Head of caudate nucleus (tissue), 42 donors: ENCODE results near the gene RPP30.
"Not testable (repeated sequence)": the region's sequence is repeated elsewhere in the genome, so short reads cannot be mapped to it uniquely, and the experiment has no call there.

ENCODE experiments used
- DNase-seq, 42 donors: peaks; one replicate each; pipeline versions ENCODE4 v3.0.0 to v3.0.0-alpha.2; 2020 to 2021; ENCODE audit warnings: mixed read lengths in 7 of 42
- intact Hi-C: fragments of 100-400 bp; cut with DNase I; formaldehyde crosslinking; loops from one replicate; pipeline ENCODE4 v1.15.0; 2022

RPP30 gene

GRCh38 chr10:90865401-90865800 lies 6.4 kb upstream of the RPP30 start:
- intact Hi-C loops: loop anchor here (5.0 kb wide), 1 partner anchor 1073 kb away; no protein-coding TSS in a partner anchor
- DNase-seq: no peak

GRCh38 chr10:90866050-90866598 lies 5.7 kb upstream of the RPP30 start:
- no peak for DNase-seq
- intact Hi-C loops: loop anchor here (5.0 kb wide), 1 partner anchor 1074 kb away; no protein-coding TSS in a partner anchor

DNA sequence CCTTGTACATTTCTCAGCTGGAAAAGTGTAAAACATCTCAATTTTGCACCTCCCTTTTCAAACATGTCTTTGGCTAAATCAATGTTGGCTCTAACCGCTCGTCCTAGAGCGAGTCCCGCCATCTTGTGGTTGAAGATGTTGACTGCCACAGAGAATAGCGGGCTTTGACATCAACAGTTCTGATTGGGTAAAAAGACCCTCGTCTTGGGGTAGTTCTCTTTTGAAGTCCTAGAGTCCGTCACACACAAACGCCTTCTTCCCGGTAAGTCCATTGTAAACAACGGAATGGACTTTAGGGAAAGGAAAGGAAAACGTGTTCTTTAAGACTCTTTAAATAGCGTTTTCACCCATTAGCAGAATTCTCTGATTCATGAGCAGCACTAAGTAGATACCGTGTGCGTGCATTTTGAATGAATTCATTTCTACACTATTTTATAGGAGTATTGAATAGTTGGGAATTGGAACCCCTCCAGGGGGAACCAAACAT lies 452 bp upstream of the RPP30 start:
- intact Hi-C loops: loop anchor here (5.0 kb wide), 1 partner anchor 119 kb away; no protein-coding TSS in a partner anchor
- peak in 41 of 42 donors; percentile 19 to 86 (median 65) for DNase-seq

DNA sequence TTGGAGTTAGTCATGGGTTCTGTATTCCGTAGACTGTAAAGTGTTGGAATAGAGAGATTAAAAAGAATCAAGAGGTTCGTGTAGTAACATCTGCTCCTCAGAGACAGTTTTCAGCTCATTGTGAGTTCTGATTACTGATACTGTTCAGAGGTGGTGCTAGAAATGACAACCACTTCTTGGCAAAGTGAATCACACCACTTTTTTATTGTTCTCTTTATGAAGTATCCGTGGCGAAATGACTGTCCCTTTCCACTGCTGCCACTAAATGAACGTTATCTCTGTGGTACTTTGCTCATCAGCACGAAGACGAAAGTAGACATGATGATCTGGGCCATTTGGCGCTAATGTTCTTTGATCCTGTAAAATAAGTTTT lies 860 bp downstream of the RPP30 start:
- no peak for DNase-seq
- intact Hi-C loops: loop anchor here (5.0 kb wide), 1 partner anchor 120 kb away; no protein-coding TSS in a partner anchor

GRCh38 chr10:90879062-90879461 lies 7.3 kb downstream of the RPP30 start:
- DNase-seq: no peak
- intact Hi-C loops: no loop called here

- DNase-seq, intact Hi-C loops: not testable (repeated sequence)
Observed at GRCh38 chr10:90880059-90880719, 8.4 kb downstream of the RPP30 start.

- no peak for DNase-seq
- intact Hi-C loops: no loop called here
Observed at GRCh38 chr10:90884431-90884830, 12.7 kb downstream of the RPP30 start.

GRCh38 chr10:90885176-90885575 lies 13.4 kb downstream of the RPP30 start:
- intact Hi-C loops: no loop called here
- DNase-seq: no peak

DNA sequence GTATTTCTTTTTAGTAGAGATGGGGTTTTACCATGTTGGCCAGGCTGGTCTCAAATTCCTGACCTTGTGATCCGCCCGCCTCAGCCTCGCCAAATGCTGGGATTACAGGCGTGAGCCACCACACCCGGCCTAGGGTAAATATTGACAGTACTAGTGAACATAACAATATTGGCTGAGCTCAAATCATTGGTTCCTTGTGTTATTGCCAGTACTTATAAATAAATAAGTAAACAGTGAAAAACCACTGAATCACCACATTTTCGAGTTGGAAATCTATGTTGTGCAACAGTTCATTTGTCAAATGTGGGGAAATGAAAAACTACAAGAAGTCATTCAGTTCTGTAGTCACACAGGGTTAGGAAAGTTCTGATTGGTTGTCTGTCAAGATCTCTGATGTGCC lies 15.8 kb downstream of the RPP30 start:
- intact Hi-C loops: no loop called here

DNA sequence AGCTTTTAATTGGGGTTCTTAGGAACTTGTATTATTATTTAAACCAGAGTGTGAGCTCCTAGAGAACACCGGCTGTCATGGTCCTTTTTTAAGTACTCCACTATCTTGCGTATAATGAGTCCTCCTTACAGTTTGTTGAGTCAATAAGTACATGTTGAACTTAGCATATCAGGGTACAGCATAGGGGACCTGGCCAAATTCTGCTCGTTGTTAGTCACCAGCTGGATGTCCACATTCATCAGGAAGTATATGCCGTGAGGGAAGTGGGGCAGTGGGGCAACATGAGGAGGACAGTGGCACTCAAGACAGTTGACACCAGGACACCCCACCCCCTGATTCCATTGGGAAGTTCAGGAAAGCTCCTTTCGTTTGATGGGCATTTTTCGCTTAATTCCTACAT lies 16.6 kb downstream of the RPP30 start:
- DNase-seq: no peak
- intact Hi-C loops: no loop called here

More for the DNA sequence above, 15.8 kb downstream of the RPP30 start:
- DNase-seq: no peak

DNA sequence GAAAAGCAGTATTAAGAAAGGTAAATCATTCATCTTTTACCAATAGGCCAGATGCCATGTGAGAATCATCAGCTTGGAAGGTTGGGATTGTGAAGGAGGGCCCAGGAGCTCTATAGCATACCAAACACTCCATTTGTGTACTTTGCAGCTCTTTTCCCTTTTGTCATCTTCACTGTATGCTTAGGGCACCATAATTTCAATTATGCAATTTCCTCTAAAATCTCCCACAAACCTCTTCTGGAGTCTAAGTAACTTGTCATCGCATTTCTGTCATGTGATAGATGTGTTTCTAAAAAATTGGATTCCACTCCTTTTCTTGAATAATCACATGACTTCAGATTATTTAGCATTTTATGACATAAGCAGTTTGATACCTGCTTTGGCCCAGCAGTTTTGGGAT lies 17.9 kb downstream of the RPP30 start:
- no peak for DNase-seq
- intact Hi-C loops: no loop called here

DNA sequence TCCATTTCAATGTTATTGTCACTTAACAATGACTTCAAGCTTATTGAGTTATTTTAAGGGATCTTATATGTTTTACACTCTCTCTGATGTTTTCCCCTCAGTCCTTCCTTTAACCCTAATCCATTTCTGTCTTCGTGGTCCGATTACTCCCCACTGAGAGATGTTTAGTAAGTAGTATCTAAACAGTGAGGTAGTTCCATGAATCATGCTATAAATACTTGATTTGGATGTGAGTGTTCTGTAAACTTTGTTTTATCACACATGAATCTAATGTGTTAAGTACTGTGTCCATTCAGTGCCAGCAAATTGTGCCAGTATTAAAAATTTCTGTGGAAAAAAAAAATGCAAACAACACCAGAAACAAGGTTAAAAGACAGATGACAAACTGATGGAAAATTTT lies 18.6 kb downstream of the RPP30 start:
- DNase-seq: no peak
- intact Hi-C loops: no loop called here

GRCh38 chr10:90893190-90893589 lies 21.4 kb downstream of the RPP30 start:
- DNase-seq: no peak
- intact Hi-C loops: no loop called here

GRCh38 chr10:90896916-90897315 lies 25.1 kb downstream of the RPP30 start:
- intact Hi-C loops, DNase-seq: not testable (repeated sequence)

DNA sequence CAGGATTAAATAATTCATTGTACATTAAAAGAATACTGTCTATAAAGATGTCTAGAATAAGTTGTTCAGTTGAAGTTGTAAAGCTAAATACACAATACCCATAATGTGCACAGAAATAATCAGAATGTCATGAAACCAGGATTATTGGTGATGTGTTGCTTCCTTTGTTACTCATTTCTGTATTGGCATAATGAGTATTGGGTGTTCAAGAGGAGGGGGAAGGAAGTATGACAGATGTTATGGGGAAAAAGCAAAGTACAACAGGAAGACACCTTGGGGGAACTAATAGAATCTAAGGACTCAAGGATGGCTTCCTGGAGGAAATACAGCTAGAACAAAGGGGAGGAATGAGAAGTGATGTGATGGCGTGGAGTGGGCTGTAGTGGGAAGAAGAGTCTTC lies 34.2 kb downstream of the RPP30 start:
- intact Hi-C loops: no loop called here
- DNase-seq: no peak

DNA sequence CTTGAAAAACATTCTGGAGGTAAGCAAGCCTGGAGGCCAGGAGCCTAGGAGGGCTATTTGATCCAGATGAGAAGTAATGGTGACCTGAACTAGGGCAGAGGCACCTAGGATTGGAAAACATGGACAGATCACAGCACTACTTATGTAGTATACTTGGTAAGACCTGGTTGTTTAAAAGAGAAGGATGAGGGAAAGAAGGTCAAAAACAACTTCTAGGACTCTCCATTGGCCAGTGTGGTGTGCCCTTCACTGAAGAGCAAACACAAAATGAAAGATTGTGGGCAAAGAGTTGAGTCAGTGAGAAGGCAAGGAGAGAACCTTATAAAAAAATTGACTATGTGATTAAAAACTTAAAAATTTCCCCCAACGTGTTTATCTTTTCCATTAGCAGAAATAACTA lies 34.8 kb downstream of the RPP30 start:
- DNase-seq: no peak
- intact Hi-C loops: no loop called here

GRCh38 chr10:90911133-90912051 lies 39.6 kb downstream of the RPP30 start:
- DNase-seq: peak; percentile 15 to 90 (median 68)
- intact Hi-C loops: loop anchor here (5.0 kb wide), 1 partner anchor 341 kb away; no protein-coding TSS in a partner anchor

DNA sequence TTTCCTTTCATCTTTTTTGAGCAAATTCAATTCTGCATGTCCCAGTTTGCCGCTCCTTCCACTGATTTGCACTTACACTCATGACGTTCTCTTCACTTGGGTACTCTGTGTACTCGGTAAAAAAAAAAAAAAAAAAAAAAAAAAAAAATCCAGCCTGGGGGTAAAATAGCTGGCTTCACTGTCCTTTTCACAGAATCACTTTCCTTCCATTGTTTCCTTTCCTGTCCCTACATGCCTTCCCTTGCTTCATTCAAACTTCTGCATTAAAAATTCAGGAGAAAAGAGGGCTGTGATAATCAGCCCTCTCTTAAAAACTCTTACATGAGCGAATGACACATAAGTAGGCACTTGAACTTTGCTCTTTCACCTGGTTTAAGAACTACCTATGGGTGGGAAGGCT lies 40.4 kb downstream of the RPP30 start:
- intact Hi-C loops: loop anchor here (5.0 kb wide), 1 partner anchor 340 kb away; no protein-coding TSS in a partner anchor
- no peak for DNase-seq

GRCh38 chr10:90912854-90913479 lies 41.2 kb downstream of the RPP30 start:
- intact Hi-C loops: loop anchor here (5.0 kb wide), 1 partner anchor 339 kb away; no protein-coding TSS in a partner anchor
- DNase-seq: no peak
